OCI-LY3 (cell line): Measurements from ENCODE around the gene PIGL.
"Not testable (repeated sequence)": the region's sequence is repeated elsewhere in the genome, so short reads cannot be mapped to it uniquely, and the experiment has no call there.

Experiments used
- EZH2phosphoT487 ChIP-seq: fragments of 200-600 bp; shearing (Covaris generic); IDR thresholded peaks from 2 replicates; pipeline ENCODE4 v1.6.1; 2018; ENCODE audit warnings: antibody characterized with exemption, mixed run types, low read depth
- TF ChIP-seq, protein P1 (sequence below): fragments of 200-600, 300-600 bp; sonication (generic); IDR thresholded peaks from 2 replicates; pipeline ENCODE4 v1.5.1; 2014; ENCODE audit warnings: antibody characterized with exemption, low read length, low read depth

GRCh38 chr17:16204763-16205162, 12.2 kb upstream of the PIGL start:
- TF ChIP-seq, protein P1, sequence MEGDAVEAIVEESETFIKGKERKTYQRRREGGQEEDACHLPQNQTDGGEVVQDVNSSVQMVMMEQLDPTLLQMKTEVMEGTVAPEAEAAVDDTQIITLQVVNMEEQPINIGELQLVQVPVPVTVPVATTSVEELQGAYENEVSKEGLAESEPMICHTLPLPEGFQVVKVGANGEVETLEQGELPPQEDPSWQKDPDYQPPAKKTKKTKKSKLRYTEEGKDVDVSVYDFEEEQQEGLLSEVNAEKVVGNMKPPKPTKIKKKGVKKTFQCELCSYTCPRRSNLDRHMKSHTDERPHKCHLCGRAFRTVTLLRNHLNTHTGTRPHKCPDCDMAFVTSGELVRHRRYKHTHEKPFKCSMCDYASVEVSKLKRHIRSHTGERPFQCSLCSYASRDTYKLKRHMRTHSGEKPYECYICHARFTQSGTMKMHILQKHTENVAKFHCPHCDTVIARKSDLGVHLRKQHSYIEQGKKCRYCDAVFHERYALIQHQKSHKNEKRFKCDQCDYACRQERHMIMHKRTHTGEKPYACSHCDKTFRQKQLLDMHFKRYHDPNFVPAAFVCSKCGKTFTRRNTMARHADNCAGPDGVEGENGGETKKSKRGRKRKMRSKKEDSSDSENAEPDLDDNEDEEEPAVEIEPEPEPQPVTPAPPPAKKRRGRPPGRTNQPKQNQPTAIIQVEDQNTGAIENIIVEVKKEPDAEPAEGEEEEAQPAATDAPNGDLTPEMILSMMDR: not testable (repeated sequence)
- not testable (repeated sequence) for TF ChIP-seq EZH2phosphoT487
